Peyer's patch (tissue), 4 donors: ENCODE results near the gene NPB. TPM values are rescaled to one million over a fixed set of nuclear protein-coding genes. Genes with fewer than 3 reads are reported as not detected.

Source experiments
- DNase-seq, 3 donors: peaks; one replicate each; pipeline ENCODE4 v3.0.0-alpha.2; 2017 to 2019
- H3K27ac ChIP-seq, 4 donors: fragments of 200-600 bp; sonication (generic); one replicate each; pipeline ENCODE4 v1.5.1; 2016 to 2019
- H3K27me3 ChIP-seq, 2 donors: fragments of 200-600 bp; sonication (generic); one replicate each; pipeline ENCODE4 v1.5.1; 2019
- H3K36me3 ChIP-seq, 3 donors: fragments of 200-600 bp; sonication (generic); one replicate each; pipeline ENCODE4 v1.5.1; 2016 to 2019
- H3K4me1 ChIP-seq, 4 donors: fragments of 200-600 bp; sonication (generic); one replicate each; pipeline ENCODE4 v1.5.1; 2016 to 2019
- H3K4me3 ChIP-seq, 4 donors: fragments of 200-600 bp; sonication (generic); 1 replicate in 3 of 4; 2 replicates in 1 of 4; pipeline ENCODE4 v1.5.1; 2016 to 2019; ENCODE audit warnings: mild to moderate bottlenecking in 1 of 4
- H3K9me3 ChIP-seq, 4 donors: fragments of 200-600 bp; sonication (generic); one replicate each; pipeline ENCODE4 v1.5.1; 2016 to 2019; ENCODE audit warnings: mild to moderate bottlenecking in 1 of 4
- POLR2A ChIP-seq, 2 donors: fragments of 450-650 bp; IDR thresholded peaks; one replicate each; pipeline ENCODE4 v1.5.1; 2017; ENCODE audit warnings: antibody characterized with exemption in 2 of 2, mild to moderate bottlenecking in 2 of 2, moderate library complexity in 2 of 2
- total RNA-seq, 4 donors: library from RNA; depleted of rRNA; stranded (reverse); fragments of >200 nt; gene quantifications; one replicate each; pipeline ENCODE4 v1.1.0, GENCODE V29; 2016
- TF ChIP-seq, protein P1 (sequence below), 6 experiments: fragments of 450-650 bp in 4 of 6; fragments of 200-600 bp in 2 of 6; sonication (generic) in 1 of 6; IDR thresholded peaks; one replicate each; pipeline ENCODE4 v1.5.1; 2017 to 2019; ENCODE audit warnings: antibody characterized with exemption in 6 of 6, mild to moderate bottlenecking in 3 of 6, moderate library complexity in 1 of 6

Gene NPB
- total RNA-seq, 4 donors from 2014 or later, result 0.76 to 1.6 TPM; not detected in 2

DNA sequence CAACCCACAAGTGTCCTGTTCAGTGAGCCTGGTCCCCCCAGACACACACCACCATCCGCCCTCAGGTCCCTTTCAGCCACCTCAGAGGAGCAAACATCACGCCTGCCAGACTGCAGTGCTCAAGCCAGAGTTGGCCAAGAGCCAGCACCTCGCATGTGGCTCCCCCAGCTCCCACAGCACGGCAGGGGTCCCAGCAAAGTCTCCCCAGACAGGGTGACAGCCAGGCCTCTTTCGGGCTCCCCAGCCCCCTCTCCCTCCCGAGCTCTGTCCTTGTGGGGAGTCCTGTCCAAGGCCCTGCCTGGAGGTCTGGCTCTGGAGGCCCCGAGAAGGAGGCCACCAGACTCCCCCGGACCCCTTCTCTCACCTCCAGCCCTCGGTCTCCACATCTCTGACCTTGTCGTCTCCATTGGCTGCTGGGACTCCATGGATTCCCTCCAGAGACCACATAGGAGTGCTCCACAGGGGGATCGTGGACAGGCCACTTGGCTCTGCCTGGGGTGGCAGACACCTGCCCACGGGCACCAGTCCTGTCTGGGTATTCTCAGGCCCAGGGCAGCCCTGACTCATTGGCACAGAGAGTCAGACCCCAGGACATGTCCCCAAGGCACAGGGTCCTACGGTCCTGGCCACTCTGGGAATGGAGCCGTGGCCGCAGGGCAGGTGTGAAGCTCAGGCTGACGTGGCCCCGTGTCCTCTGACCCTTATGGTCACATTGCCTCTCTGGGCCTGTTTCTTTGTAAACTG lies 46.8 kb downstream of the NPB start:
- no peaks in the 10 kb centered on the region for H3K27me3 ChIP-seq
- TF ChIP-seq, protein P1, sequence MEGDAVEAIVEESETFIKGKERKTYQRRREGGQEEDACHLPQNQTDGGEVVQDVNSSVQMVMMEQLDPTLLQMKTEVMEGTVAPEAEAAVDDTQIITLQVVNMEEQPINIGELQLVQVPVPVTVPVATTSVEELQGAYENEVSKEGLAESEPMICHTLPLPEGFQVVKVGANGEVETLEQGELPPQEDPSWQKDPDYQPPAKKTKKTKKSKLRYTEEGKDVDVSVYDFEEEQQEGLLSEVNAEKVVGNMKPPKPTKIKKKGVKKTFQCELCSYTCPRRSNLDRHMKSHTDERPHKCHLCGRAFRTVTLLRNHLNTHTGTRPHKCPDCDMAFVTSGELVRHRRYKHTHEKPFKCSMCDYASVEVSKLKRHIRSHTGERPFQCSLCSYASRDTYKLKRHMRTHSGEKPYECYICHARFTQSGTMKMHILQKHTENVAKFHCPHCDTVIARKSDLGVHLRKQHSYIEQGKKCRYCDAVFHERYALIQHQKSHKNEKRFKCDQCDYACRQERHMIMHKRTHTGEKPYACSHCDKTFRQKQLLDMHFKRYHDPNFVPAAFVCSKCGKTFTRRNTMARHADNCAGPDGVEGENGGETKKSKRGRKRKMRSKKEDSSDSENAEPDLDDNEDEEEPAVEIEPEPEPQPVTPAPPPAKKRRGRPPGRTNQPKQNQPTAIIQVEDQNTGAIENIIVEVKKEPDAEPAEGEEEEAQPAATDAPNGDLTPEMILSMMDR (IDR thresholded peaks at IDR 0.05), result no peak
- TF ChIP-seq POLR2A (IDR thresholded peaks at IDR 0.05), result no peak

DNA sequence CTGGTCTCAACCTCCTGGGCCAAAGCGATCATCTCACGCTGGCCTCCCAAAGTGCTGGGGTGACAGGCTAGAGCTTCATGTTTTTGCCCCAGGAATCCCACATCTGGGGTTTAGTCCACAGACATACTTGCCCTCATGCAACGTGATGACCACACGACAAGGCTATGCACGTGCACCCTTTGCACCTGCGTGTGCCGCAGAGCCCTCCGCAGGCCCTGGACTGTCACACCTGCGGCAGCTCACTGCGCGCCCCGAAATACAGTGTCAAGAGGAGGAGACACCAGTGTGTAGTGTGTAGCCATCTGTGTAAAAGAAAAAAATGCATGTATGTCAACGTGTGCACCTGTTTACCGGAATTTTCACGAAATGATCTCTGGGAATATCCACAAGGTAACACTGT lies 48.5 kb downstream of the NPB start:
- DNase-seq, result no peak
- TF ChIP-seq POLR2A (IDR thresholded peaks at IDR 0.05), result no peak
- TF ChIP-seq, protein P1 (IDR thresholded peaks at IDR 0.05), result no peak
- Histone ChIP-seq H3K4me1 (no peaks in the 10 kb centered on the region), H3K27me3 (no peaks in the 10 kb centered on the region), H3K4me3 (no peak overlapping the region), H3K36me3 (no peaks in the 10 kb centered on the region), H3K27ac (no peak overlapping the region), H3K9me3 (no peaks in the 10 kb centered on the region)

More for the DNA sequence above, 46.8 kb downstream of the NPB start:
- Histone ChIP-seq H3K36me3 (no peaks in the 10 kb centered on the region), H3K4me3 (no peak overlapping the region), H3K4me1 (no peaks in the 10 kb centered on the region), H3K9me3 (no peaks in the 10 kb centered on the region), H3K27ac (no peak overlapping the region)
- no peak for DNase-seq

DNA sequence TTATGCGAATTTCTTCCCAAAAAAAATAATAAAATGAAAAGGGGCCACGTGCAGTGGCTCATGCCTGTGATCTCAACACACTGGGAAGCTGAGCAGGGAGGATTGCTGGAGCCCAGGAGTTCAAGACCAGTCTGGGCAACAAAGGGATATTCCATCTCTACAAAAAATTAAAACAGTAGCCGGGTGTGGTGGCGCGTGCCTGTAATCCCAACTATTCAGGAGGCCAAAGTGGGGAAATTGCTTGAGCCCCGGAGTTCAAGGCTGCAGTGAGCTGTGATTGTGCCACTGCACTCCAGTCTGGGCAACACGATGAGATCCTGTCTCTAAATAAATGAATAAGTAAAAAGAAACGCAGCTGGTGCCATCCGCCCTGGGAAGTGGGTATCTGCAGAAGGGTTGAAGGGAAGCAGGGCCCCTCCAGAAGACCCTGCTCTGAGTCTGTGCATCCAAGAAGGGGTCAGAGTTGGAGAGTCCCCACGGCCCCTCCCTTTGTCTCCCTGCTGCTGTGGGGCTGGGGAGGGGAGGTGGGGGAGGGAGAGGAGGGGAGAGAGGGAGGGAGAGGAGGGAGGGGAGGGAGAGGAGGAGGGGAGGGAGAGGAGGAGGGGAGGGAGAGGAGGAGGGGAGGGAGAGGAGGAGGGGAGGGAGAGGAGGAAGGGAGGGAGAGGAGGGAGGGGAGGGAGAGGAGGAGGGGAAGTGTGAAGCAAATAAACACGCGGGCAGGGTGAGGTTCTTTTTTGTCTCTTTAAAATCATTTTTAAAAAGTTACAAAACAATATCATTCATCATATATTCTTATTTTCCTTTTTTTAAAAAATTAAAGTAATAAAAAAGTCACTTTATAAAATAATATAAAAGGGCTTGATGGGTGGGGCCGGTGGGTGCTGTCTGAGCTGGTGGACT lies 50.0 kb downstream of the NPB start:
- DNase-seq, result no peak
- no peak overlapping the region for H3K4me3 ChIP-seq
- no peaks in the 10 kb centered on the region for H3K9me3 ChIP-seq
- TF ChIP-seq, protein P1 (IDR thresholded peaks at IDR 0.05), result no peak
- no peak for TF ChIP-seq POLR2A (IDR thresholded peaks at IDR 0.05)
- no peaks in the 10 kb centered on the region for H3K27me3 ChIP-seq
- no peaks in the 10 kb centered on the region for H3K36me3 ChIP-seq
- no peak overlapping the region for H3K27ac ChIP-seq
- no peaks in the 10 kb centered on the region for H3K4me1 ChIP-seq

Other genes starting within 250 kb of the NPB start
- gene PDE6G, start 245.7 kb upstream of the NPB start, total RNA-seq, result not detected
- gene OXLD1, start 235.6 kb upstream of the NPB start, total RNA-seq, result 10 to 100 TPM in 3 of 4 donors, 1 to 10 TPM in 1; 1.7 to 55.4 (median 41.9) TPM
- 10 to 100 TPM; 13.9 to 27.2 (median 17.0) TPM for gene CCDC137, start 235.5 kb upstream of the NPB start, total RNA-seq
- gene ARL16, start 218.4 kb upstream of the NPB start, total RNA-seq, result 10 to 100 TPM; 33.5 to 45.4 (median 43.4) TPM
- gene HGS, start 218.2 kb upstream of the NPB start, total RNA-seq, result 100 to 1,000 TPM; 118 to 186 (median 171) TPM
- gene MRPL12, start 198.9 kb upstream of the NPB start, total RNA-seq, result 10 to 100 TPM; 65.6 to 99.9 (median 76.4) TPM
- gene SLC25A10, start 190.0 kb upstream of the NPB start, total RNA-seq, result 100 to 1,000 TPM in 1 of 4 donors, 10 to 100 TPM in 3; 37.1 to 109 (median 64.1) TPM
- 1 to 10 TPM in 1 of 4 donors, under 1 TPM in 1, not detected in 2; 0.67 to 1.1 TPM for gene GCGR, start 98.1 kb upstream of the NPB start, total RNA-seq
- 10 to 100 TPM; 19.6 to 47.9 (median 28.8) TPM for gene MCRIP1, start 68.9 kb upstream of the NPB start, total RNA-seq
- gene PPP1R27, start 67.2 kb upstream of the NPB start, total RNA-seq, result not detected
- gene P4HB, start 41.7 kb upstream of the NPB start, total RNA-seq, result 1,000 to 10,000 TPM in 3 of 4 donors, 100 to 1,000 TPM in 1; 326 to 1,290 (median 1,196) TPM
- gene ARHGDIA, start 30.9 kb upstream of the NPB start, total RNA-seq, result 100 to 1,000 TPM; 282 to 475 (median 350) TPM
- gene ALYREF, start 10.7 kb upstream of the NPB start, total RNA-seq, result 10 to 100 TPM; 38.9 to 96.6 (median 45.3) TPM
- gene ANAPC11, start 10.5 kb upstream of the NPB start, total RNA-seq, result 100 to 1,000 TPM in 1 of 4 donors, 10 to 100 TPM in 3; 69.3 to 126 (median 85.1) TPM
- 100 to 1,000 TPM in 3 of 4 donors, 10 to 100 TPM in 1; 67.7 to 297 (median 179) TPM for gene PCYT2, start 9.2 kb downstream of the NPB start, total RNA-seq
- 100 to 1,000 TPM in 2 of 4 donors, 10 to 100 TPM in 2; 82.5 to 130 (median 112) TPM for gene SIRT7, start 15.9 kb downstream of the NPB start, total RNA-seq
- gene MAFG, start 25.5 kb downstream of the NPB start, total RNA-seq, result 10 to 100 TPM; 19.8 to 38.3 (median 34.4) TPM
- gene PYCR1, start 35.1 kb downstream of the NPB start, total RNA-seq, result 10 to 100 TPM in 3 of 4 donors, 1 to 10 TPM in 1; 2.4 to 21.5 (median 20.2) TPM
- gene MYADML2, start 45.0 kb downstream of the NPB start, total RNA-seq, result under 1 TPM in 1 of 4 donors, not detected in 3; 0.76 TPM
- gene NOTUM, start 58.9 kb downstream of the NPB start, total RNA-seq, result 1 to 10 TPM in 1 of 4 donors, not detected in 3; 1.2 TPM
- 10 to 100 TPM; 31.6 to 70.1 (median 49.9) TPM for gene ASPSCR1, start 75.4 kb downstream of the NPB start, total RNA-seq
- gene CENPX, start 120.6 kb downstream of the NPB start, total RNA-seq, result 100 to 1,000 TPM in 2 of 4 donors, 10 to 100 TPM in 2; 49.1 to 123 (median 91.8) TPM
- 10 to 100 TPM; 15.5 to 74.3 (median 23.1) TPM for gene LRRC45, start 121.1 kb downstream of the NPB start, total RNA-seq
- 10 to 100 TPM in 2 of 4 donors, 1 to 10 TPM in 2; 4.6 to 20.6 (median 9.8) TPM for gene RAC3, start 129.4 kb downstream of the NPB start, total RNA-seq
- 100 to 1,000 TPM in 2 of 4 donors, 10 to 100 TPM in 2; 68.5 to 104 (median 86.8) TPM for gene DCXR, start 135.5 kb downstream of the NPB start, total RNA-seq
- 10 to 100 TPM; 42.9 to 65.7 (median 50.2) TPM for gene RFNG, start 149.6 kb downstream of the NPB start, total RNA-seq
- 100 to 1,000 TPM in 1 of 4 donors, 10 to 100 TPM in 3; 69.2 to 138 (median 88.5) TPM for gene GPS1, start 149.7 kb downstream of the NPB start, total RNA-seq
- 100 to 1,000 TPM in 3 of 4 donors, 10 to 100 TPM in 1; 73.6 to 207 (median 122) TPM for gene DUS1L, start 163.6 kb downstream of the NPB start, total RNA-seq
- gene FASN, start 196.0 kb downstream of the NPB start, total RNA-seq, result 100 to 1,000 TPM in 1 of 4 donors, 10 to 100 TPM in 3; 50.4 to 110 (median 76.5) TPM